ENCODE results near the gene COL21A1.

Gene COL21A1

GRCh38 chr6:56009636-56010035 is 237.7 kb downstream of the COL21A1 start:
- Histone ChIP-seq H4K20me1 (ENCODE audit: insufficient read depth, low read length) (no peaks in the 10 kb centered on the region), H3K4me3 (ENCODE audit: low read length) (no peak overlapping the region), H3K9ac (ENCODE audit: low read length) (no peak overlapping the region), H3K79me2 (ENCODE audit: low read length) (no peaks in the 10 kb centered on the region), H3K27me3 (ENCODE audit: low read depth, low read length) (no peaks in the 10 kb centered on the region), H3K4me1 (ENCODE audit: low read length) (peaks cover 5% of the 10 kb centered on the region; the same call in 1 of the 2 replicates), H3K36me3 (replicated peaks; ENCODE audit: low read depth, low read length) (no peaks in the 10 kb centered on the region), H3K9me3 (ENCODE audit: insufficient read depth, low read length) (peaks cover 7% of the 10 kb centered on the region; the same call in 1 of the 2 replicates), H2AFZ (ENCODE audit: low read depth, low read length) (no peak overlapping the region), H3K27ac (ENCODE audit: low read length) (no peak overlapping the region), H3K4me2 (ENCODE audit: low read length) (no peak overlapping the region)
- TF ChIP-seq EZH2phosphoT487 (IDR thresholded peaks at IDR 0.05; ENCODE audit: low read depth) (no peak), CTCF (IDR thresholded peaks at IDR 0.05; ENCODE audit: low read depth, low read length) (no peak)

Data from OCI-LY3 (cell line).